ENCODE measurements around the gene C2orf80.
"Not testable (repeated sequence)": the region's sequence is repeated elsewhere in the genome, so short reads cannot be mapped to it uniquely, and the experiment has no call there.

The C2orf80 gene

DNA sequence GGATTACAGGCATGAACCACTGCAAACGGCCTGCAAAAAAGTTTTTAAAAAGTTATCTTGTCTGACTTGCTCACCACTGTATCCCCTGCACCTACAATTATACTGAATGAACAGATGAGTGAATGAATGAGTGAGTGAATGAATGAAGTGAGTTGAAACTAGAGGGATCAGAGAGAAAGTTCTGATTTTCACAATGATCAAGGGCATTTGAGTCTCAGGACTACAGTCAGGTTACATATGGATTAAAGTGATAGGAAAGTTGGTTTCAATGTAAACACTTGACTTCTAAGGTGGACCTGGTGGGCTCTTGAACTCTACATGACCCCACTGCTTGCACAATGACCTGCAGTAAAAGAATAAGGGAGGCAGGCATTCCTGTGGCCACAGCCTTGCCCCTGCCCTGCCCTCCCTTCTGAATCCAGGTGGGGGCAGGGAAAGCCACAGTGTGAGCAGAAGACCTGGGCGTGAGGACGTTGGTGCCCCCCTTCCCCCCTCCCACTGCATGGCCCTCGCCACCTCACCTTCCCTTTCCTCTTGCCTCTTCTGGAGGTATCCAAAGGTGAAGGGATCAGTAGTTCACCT lies 10.7 kb downstream of the C2orf80 start:
- peak; percentile 56 for DNase-seq (ENCODE audit: low read depth, low spot score)

DNA sequence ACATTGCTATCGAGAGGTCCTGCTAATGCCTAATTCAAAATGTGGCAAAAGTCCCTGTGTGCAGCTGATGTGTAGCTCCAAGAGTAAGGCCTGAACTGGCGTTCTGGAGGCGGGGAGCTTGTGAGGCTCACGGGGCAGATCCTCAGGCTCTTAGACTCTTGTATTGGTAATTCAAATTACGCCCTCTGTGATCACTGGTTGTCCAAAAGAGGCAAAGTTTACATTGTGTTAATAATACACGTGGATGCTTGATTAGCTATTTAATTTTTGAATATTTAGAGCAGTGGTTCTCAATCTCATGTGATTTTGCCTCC lies 14.0 kb downstream of the C2orf80 start:
- no peak for DNase-seq (ENCODE audit: low read depth, low spot score)

DNA sequence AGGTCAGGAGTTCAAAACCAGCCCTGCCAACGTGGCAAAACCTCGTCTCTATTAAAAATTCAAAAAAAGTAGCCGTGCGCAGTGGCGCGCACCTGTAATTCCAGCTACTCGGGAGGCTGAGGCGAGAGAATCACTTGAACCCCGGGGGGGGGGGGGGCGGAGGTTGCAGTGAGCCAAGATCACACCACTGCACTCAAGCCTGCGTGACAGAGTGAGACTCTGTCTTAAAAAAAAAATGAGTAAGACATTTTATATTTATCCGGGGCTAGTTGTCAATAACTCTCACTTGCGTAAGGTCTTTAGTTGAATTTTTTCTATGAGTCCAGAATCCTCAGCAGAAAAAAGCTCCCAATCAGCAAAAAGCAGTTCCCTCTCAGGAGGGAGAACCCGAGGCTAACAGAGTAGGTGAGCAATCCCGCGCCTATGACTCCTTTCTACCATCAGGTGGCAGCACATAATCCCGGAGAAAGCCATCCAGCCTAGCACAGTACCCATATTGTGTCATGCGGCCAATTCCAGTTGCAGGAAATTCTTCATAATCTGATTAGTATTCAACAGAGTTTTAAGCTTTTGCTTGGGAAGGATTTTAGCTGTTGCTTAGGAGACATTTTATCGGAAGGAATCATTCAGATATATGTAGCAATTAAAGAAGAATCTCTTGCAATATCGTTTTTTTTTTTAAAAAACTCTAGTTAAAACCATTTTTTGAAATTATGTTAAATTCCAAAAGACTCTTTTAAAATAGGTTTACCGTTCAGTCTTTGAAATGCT lies 14.6 kb downstream of the C2orf80 start:
- DNase-seq (ENCODE audit: low read depth, low spot score), result peak; percentile 91

GRCh38 chr2:208174144-208174543 lies 15.7 kb downstream of the C2orf80 start:
- no peak for DNase-seq (ENCODE audit: low read depth, low spot score)

DNA sequence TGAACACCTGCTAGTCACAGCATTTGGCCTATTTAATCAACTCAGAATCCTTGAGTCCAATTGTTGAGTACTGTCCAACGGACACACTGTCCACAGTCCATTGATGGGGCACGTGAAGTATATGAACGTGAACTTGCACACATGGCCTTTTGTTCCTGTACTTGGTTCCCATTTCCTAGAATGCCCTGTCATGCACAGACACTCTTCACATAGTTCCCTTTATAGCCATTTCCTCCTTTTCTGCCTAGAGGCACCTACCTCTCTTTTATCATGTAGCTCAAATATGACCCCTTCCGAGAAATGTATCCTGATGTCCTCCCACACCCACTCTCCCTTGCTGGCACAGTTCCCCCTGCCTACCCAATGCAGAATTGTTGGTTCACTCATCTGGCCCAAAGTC lies 17.7 kb downstream of the C2orf80 start:
- DNase-seq (ENCODE audit: low read depth, low spot score), result no peak

DNA sequence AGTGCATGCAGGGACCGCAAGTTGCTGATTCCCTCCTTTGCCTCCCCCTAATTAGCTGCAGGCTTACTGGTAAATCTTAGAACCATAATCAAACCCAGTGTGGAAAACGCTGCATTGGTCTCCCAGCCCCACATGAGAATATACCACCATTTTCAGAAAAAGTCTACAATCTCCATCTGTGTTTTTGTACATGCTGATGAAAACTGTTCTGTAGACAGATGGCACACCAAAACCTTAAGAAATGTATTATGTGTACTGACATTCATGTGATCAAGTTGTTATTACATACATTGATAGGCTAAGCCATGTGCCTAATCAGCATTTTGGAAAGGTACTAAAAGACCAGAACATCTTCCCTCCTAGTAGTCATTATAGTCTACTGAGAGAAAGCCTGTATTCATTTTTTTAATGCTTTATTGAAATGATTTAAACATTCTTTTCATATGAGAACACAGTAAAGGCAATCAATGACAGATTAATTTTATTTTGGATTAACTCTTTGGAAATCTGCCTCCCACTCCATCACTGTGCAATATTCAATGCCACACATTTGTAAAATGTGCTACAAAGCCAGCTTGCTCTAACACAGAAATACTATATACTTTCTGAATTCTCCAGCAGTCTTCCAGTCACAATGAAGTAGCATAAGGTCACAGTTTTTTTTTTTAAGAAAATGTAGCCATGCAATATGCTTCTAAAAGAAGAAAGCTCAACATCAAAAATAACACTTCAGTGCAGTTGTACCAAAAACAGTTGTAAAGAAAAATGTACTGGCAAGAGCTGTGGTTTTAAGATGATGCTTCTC lies 24.7 kb downstream of the C2orf80 start:
- DNase-seq (ENCODE audit: low read depth, low spot score), result no peak

- DNase-seq (ENCODE audit: low read depth, low spot score), result no peak
These were observed 26.3 kb downstream of the C2orf80 start, which contains the start of gene CRYGA for GRCh38 chr2:208163489-208163888. Gene CRYGA, minus strand, starts transcription at chr2:208163589. Its CDS starts 33 bp downstream, at chr2:208163556.

- no peak for DNase-seq (ENCODE audit: low read depth, low spot score)
These were observed 33.4 kb downstream of the C2orf80 start for GRCh38 chr2:208156439-208156838.

- no peak for DNase-seq (ENCODE audit: low read depth, low spot score)
These were observed 36.7 kb downstream of the C2orf80 start for GRCh38 chr2:208153156-208153555.

DNA sequence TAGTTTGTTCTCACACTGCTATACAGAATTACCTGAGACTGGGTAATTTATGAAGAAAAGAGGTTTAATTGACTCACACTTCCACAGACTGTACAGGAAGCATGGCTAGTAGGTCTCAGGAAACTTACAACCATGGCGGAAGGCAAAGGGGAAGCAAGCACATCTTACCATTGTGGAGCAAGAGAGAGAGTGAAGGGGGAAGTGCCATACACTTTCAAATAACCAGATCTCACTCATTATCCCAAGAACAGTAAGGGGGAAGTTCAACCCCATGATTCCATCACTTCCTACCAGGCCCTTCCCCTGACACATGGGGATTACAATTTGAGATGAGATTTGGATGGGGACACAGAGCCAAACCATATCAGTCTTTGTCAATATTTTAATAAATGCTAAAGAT lies 38.9 kb downstream of the C2orf80 start:
- DNase-seq (ENCODE audit: low read depth, low spot score), result no peak

DNA sequence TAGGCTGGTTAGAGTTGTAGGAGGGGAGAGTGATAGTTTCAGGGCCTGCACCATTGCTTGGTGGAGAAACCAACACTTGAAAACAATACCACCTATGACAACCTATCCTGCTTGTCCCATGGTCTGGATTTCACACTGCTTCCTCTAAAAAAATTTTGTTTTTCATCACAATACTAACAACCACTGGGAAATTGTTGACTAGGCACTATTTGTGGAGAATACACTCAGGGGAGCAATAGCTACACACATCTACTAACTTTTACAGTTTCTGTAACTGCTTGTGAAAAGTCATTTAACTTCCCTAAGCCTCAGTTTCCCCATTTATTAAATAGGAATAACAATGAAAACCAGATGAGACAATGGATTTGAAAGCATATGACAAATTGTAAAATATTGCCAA lies 39.7 kb downstream of the C2orf80 start:
- DNase-seq (ENCODE audit: low read depth, low spot score), result no peak

GRCh38 chr2:208148803-208149202 lies 41.0 kb downstream of the C2orf80 start:
- no peak for DNase-seq (ENCODE audit: low read depth, low spot score)

DNA sequence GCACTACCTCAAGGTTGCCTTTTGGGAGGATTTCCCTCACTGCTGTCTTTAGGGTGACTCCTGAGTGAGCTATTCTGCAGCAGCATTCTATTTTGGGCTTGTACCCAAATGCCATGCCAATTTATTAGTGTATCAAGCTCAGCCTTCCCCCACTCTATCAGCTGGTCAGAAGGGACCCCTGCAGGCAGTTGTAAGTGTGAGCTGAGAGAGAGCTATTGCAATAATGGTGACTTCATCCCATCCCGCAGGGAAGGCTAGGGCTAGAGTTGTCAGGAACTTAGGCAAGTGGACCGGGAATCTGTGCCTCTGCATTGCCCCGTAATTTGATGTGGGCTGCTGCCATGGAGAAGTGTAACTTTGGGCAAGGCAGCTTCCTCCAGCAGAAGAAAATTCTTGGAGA lies 42.1 kb downstream of the C2orf80 start:
- no peak for DNase-seq (ENCODE audit: low read depth, low spot score)

DNA sequence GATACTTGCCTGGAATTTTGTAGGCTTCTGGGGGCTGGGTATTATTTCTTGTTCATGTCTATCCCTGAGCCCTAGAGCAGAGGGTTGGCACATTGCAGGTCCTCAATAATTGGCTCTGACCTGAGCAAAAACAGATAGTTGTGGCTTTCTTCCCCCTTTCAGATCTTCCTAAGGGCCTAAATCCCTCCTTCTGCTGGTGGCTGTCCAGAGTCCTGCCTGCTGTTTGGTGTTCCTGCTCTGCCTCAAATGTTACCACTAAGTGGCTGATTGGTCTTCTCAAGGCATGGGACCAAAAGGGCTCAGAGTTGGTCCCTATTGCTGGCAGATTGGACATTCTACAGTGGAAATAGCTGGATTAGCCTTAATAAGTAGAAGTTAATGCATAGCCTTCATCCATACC lies 42.8 kb downstream of the C2orf80 start:
- no peak for DNase-seq (ENCODE audit: low read depth, low spot score)

GRCh38 chr2:208146006-208146405 lies 43.8 kb downstream of the C2orf80 start, which contains the start of gene CRYGB:
Gene CRYGB, minus strand, starts transcription at chr2:208146158. Its CDS starts 38 bp downstream, at chr2:208146120.
- no peak for DNase-seq (ENCODE audit: low read depth, low spot score)

DNA sequence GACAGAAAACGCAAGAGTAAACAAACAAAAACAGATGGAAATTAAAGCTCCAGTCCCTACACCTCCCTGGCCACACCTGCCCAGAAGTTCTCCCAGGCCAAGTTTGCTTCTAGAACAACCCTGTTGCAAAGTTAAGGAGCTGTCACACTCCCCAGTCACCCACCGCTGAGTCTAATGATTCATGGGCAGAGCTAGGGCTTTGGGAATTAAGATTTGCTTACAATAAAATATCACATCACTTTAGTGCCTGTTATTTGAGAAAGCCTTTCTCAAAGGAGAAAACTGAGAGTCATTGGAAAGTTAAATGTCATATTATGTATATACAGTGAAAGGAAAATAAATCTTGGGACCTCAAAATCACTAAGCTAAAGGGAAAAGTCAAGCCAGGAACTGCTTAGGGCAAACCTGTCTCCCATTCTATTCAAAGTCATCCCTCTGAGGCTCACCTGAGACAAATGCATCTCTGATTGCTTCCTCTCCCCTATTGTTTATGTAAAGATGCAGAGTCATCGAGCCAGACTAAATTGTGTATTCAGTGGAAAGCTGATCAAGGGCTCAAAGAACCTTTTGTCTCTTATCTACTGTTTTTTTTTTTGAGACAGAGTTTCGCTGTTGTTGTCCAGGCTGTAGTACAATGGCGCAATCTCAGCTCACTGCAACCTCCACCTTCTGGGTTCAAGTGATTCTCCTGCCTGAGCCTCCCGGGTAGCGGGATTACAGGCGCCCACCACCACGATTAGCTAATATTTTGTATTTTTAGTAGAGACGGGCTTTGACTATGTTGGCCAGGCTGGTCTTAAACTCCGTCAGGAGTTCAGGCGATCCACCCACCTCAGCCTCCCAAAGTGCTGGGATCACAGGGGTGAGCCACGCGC lies 46.7 kb downstream of the C2orf80 start:
- DNase-seq (ENCODE audit: low read depth, low spot score), result no peak

DNA sequence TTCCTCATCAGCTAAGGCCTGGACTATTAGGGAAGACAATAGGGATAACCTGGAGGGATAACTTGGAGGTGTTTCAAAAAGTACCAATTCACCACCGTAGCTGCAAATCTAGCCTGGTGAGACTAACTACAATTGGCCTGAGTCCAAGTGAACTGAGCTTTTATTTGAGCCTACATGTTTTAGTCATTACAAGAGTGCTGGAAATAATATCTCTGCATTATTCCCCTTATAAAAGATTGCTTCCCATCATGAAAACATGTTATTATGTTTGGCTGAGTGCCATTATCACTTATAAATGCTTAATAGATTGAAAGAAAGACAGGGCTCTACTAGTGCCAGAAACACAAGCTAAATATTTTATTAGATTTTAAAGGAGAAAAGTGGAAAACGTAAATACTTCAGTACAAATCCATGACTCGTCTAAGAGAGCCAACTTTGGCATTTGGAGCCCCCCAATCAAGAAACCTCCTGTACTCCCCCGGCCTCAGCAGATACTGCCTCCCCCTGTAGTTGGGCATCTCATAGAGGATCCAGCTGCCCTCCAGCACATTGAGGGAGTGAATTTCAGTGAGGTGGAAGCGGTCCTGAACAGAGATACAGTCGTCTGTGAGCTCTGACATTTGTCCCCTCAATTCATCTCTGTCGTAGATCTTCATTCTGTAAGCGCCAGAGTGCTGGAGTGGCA lies 47.4 kb downstream of the C2orf80 start:
- DNase-seq (ENCODE audit: low read depth, low spot score), result peak; percentile 49

- no peak for DNase-seq (ENCODE audit: low read depth, low spot score)
These were observed 50.4 kb downstream of the C2orf80 start for GRCh38 chr2:208139447-208139846.

DNA sequence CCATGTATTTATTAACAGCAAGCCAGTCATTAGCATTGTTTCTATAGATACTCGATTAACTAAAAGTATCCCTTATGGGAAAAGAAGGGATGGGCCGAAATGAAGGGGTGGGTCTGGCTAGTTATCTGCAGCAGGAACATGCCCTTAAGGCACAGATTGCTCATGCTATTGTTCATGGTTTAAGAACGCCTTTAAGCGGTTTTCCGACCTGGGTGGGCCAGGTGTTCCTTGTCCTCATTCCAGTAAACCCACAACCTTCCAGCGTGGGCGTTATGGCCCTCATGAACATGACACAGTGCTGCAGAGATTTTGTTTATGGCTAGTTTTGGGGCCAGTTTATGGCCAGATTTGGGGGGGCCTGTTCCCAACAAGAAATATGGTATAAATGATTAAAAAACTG lies 51.5 kb downstream of the C2orf80 start:
- not testable (repeated sequence) for DNase-seq (ENCODE audit: low read depth, low spot score)

GRCh38 chr2:208136716-208137094 lies 53.1 kb downstream of the C2orf80 start:
- DNase-seq (ENCODE audit: low read depth, low spot score), result no peak

All from astrocyte of the hippocampus (primary cell).